Osteocyte (in vitro differentiated cells): ENCODE data around the gene GYG1. TPM values are rescaled to one million over a fixed set of nuclear protein-coding genes. Genes with fewer than 3 reads are reported as not detected.
A peak's percentile ranks its signal among the peaks of the same experiment; 100 is the strongest.
"Not testable (repeated sequence)": the region's sequence is repeated elsewhere in the genome, so short reads cannot be mapped to it uniquely, and the experiment has no call there.

ENCODE experiments used
- DNase-seq: peaks from one replicate; pipeline ENCODE4 v3.0.0; 2021; ENCODE audit warnings: mixed read lengths; ENCODE audit not compliant: unreplicated experiment; ENCODE audit errors: extremely low spot score
- H3K27ac Mint-ChIP-seq: one replicate; pipeline ENCODE4 v1.8.0; 2021; ENCODE audit warnings: mild to moderate bottlenecking, mixed read lengths; ENCODE audit not compliant: unreplicated experiment
- H3K27me3 Mint-ChIP-seq: one replicate; pipeline ENCODE4 v1.8.0; 2021; ENCODE audit warnings: mixed read lengths; ENCODE audit not compliant: unreplicated experiment
- H3K36me3 Mint-ChIP-seq: one replicate; pipeline ENCODE4 v1.8.0; 2021; ENCODE audit warnings: mixed read lengths; ENCODE audit not compliant: unreplicated experiment
- H3K4me1 Mint-ChIP-seq: one replicate; pipeline ENCODE4 v1.8.0; 2021; ENCODE audit warnings: mixed read lengths; ENCODE audit not compliant: unreplicated experiment
- H3K4me3 Mint-ChIP-seq: one replicate; pipeline ENCODE4 v1.8.0; 2021; ENCODE audit warnings: mild to moderate bottlenecking, moderate library complexity, mixed read lengths; ENCODE audit not compliant: unreplicated experiment
- H3K9me3 Mint-ChIP-seq: one replicate; pipeline ENCODE4 v1.8.0; 2021; ENCODE audit warnings: mixed read lengths; ENCODE audit not compliant: unreplicated experiment
- total RNA-seq: library from RNA; stranded (reverse); gene quantifications from 2 replicates; pipeline ENCODE4 v1.2.1, GENCODE V29; 2021
- TF ChIP-seq, protein P1 (sequence below): fragments of 200-600 bp; sonication (generic); IDR thresholded peaks from 2 replicates; pipeline ENCODE4 v1.5.0; 2021; ENCODE audit warnings: antibody characterized with exemption, mild to moderate bottlenecking, moderate library complexity

GYG1 gene
- total RNA-seq, 1 donor from 2014 or later = 43.0 TPM

DNA sequence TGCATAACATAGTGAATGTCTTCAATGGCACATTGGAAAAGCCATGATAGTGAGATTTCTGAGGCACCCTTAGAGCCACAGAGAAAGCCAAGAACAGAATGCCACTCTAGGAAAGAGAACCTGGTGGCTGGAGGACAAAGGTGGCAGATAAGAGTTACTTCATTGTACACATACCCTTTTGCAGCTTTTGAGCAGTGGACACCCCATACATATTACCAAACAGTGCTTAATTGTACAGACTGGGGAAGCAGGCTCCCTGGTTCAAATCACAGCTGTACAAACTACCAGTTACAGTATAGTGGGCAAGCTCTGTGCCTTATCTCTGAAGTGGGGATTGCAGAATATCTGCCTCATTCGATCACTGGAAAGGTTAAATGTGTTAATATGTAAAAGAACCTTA lies 10.1 kb upstream of the GYG1 start:
- TF ChIP-seq, protein P1, sequence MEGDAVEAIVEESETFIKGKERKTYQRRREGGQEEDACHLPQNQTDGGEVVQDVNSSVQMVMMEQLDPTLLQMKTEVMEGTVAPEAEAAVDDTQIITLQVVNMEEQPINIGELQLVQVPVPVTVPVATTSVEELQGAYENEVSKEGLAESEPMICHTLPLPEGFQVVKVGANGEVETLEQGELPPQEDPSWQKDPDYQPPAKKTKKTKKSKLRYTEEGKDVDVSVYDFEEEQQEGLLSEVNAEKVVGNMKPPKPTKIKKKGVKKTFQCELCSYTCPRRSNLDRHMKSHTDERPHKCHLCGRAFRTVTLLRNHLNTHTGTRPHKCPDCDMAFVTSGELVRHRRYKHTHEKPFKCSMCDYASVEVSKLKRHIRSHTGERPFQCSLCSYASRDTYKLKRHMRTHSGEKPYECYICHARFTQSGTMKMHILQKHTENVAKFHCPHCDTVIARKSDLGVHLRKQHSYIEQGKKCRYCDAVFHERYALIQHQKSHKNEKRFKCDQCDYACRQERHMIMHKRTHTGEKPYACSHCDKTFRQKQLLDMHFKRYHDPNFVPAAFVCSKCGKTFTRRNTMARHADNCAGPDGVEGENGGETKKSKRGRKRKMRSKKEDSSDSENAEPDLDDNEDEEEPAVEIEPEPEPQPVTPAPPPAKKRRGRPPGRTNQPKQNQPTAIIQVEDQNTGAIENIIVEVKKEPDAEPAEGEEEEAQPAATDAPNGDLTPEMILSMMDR = no peak

GRCh38 chr3:148987551-148987950 lies 3.8 kb upstream of the GYG1 start:
- DNase-seq, H3K4me1 Mint-ChIP-seq, H3K9me3 Mint-ChIP-seq, H3K4me3 Mint-ChIP-seq, H3K36me3 Mint-ChIP-seq, H3K27ac Mint-ChIP-seq, H3K27me3 Mint-ChIP-seq: not testable (repeated sequence)

More for the DNA sequence above, 10.1 kb upstream of the GYG1 start:
- Mint-ChIP-seq H3K4me3 (no peak overlapping the region), H3K4me1 (no peaks in the 10 kb centered on the region), H3K36me3 (no peaks in the 10 kb centered on the region), H3K27me3 (peaks cover 5% of the 10 kb centered on the region), H3K27ac (no peak overlapping the region), H3K9me3 (no peaks in the 10 kb centered on the region)
- DNase-seq = no peak

- peaks cover 20% of the 10 kb centered on the region for H3K4me1 Mint-ChIP-seq
- no peak overlapping the region for H3K27ac Mint-ChIP-seq
- no peak for DNase-seq
- no peak overlapping the region for H3K4me3 Mint-ChIP-seq
- peaks cover 2% of the 10 kb centered on the region for H3K27me3 Mint-ChIP-seq
- H3K36me3 Mint-ChIP-seq = peaks cover 2% of the 10 kb centered on the region
- TF ChIP-seq, protein P1 = no peak
- H3K9me3 Mint-ChIP-seq = no peaks in the 10 kb centered on the region
Measured at GRCh38 chr3:148990236-148990635, 1.1 kb upstream of the GYG1 start.

DNA sequence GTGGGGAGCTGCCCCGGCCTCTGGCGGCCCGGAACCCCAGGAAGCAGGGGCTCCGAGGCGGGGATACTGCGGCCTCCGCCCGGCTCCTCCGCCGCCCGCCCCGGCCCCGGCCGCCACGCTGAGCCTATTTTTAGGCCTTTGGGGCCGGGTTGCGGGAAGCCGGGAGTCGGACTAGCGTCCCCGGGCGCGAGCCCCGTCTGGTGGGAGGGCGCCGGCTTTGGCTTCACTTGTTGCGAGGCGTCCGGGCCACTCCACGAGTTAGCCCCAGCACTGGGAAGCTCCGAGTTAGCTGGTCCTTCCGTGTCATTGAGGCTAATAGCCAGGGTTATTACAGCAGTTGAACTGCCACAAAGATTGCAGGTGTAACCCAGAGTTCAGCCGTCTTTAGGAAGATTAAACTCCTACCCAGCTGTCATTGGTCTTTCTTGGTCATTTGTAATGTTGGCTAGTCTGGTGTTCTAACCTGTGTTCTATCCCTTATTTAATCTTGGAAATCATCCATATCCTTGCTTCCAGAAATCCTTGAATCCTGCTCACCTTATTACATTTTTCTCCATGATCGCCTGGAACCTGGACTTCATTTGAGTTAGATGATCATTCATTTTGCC lies 791 bp downstream of the GYG1 start:
- H3K36me3 Mint-ChIP-seq = peaks cover 20% of the 10 kb centered on the region

DNA sequence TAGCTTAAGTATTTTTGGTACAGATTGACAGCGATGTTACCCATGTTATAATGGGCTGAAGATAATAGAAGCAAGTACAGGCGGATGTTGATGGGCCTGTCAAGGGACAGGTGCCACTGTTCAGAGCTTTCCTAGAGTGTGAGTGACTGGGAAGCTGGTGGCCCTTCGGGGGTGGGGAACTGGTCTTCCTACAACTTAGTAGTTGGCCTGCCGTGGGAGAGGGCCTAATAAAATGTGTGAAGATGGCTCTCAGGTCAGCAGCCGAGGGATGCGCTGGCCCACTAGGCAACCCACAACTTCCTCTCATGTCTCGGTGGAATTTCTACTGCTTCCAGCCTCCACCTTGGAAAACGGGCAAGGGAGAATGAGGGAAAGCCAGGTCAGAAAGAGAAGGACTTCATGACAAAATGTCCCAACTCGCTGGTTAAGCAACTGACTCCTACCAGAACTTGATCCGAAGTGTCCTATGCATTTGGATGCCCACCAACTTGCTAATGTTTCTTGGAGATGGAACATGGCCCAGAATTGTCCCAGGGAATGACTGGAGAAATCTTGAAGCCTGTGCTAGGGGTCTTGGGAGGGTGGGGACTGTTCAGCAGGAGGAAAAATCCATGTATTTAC lies 1.4 kb downstream of the GYG1 start:
- no peak for DNase-seq
- Mint-ChIP-seq H3K27me3 (no peaks in the 10 kb centered on the region), H3K36me3 (peaks cover 21% of the 10 kb centered on the region), H3K27ac (peak overlapping the region; percentile 48), H3K4me3 (peak overlapping the region; percentile 79), H3K4me1 (peaks cover 20% of the 10 kb centered on the region), H3K9me3 (no peaks in the 10 kb centered on the region)
- TF ChIP-seq, protein P1 = no peak

More for the DNA sequence above, 791 bp downstream of the GYG1 start:
- H3K27ac Mint-ChIP-seq = peak overlapping the region; percentile 71
- TF ChIP-seq, protein P1 = no peak
- H3K27me3 Mint-ChIP-seq = no peaks in the 10 kb centered on the region
- peak; percentile 88 for DNase-seq
- no peaks in the 10 kb centered on the region for H3K9me3 Mint-ChIP-seq
- peak overlapping the region; percentile 79 for H3K4me3 Mint-ChIP-seq
- H3K4me1 Mint-ChIP-seq = peaks cover 20% of the 10 kb centered on the region
